Prostate gland (tissue), 2 donors: ENCODE results near the gene CLEC16A. TPM values are rescaled to one million over a fixed set of nuclear protein-coding genes. Genes with fewer than 3 reads are reported as not detected.

ENCODE experiments used
- DNase-seq: peaks from one replicate; pipeline ENCODE4 v3.0.0-alpha.2; 2019; ENCODE audit warnings: low spot score
- H3K27ac ChIP-seq, 2 donors: fragments of 200-600 bp; sonication (generic); 2 replicates each; pipeline ENCODE4 v1.5.1; 2017 to 2019
- H3K27me3 ChIP-seq: fragments of 200-600 bp; sonication (generic); replicated peaks from 2 replicates; pipeline ENCODE4 v1.5.1; 2019; ENCODE audit not compliant: insufficient read depth
- H3K36me3 ChIP-seq, 2 donors: fragments of 200-600 bp; sonication (generic); 1 replicate in 1 of 2; 2 replicates in 1 of 2; pipeline versions ENCODE4 v1.5.1 to v1.8.1; 2017 to 2019
- H3K4me1 ChIP-seq: fragments of 200-600 bp; sonication (generic); replicated peaks from 2 replicates; pipeline ENCODE4 v1.5.1; 2019
- H3K4me3 ChIP-seq, 2 donors: fragments of 200-600 bp; sonication (generic); 2 replicates each; pipeline ENCODE4 v1.5.1; 2017 to 2019
- H3K9me3 ChIP-seq: fragments of 200-600 bp; sonication (generic); 2 replicates; pipeline ENCODE4 v1.5.1; 2017
- CTCF ChIP-seq, 4 experiments: fragments of 200-600 bp in 2 of 4; fragments of 450-650 bp in 2 of 4; sonication (generic) in 2 of 4; IDR thresholded peaks; 1 replicate in 3 of 4; 2 replicates in 1 of 4; pipeline ENCODE4 v1.5.1; 2016 to 2019; ENCODE audit warnings: antibody characterized with exemption in 4 of 4, mild to moderate bottlenecking in 2 of 4, moderate library complexity in 2 of 4
- POLR2A ChIP-seq: fragments of 450-650 bp; IDR thresholded peaks from one replicate; pipeline ENCODE4 v1.6.1; 2016; ENCODE audit warnings: antibody characterized with exemption, mild to moderate bottlenecking
- POLR2AphosphoS5 ChIP-seq: sonication (generic); formaldehyde crosslinking; IDR thresholded peaks from one replicate; pipeline ENCODE4 v1.6.1; 2017; ENCODE audit warnings: antibody characterized with exemption
- WGBS: methylation state at CpG from one replicate; pipeline ENCODE4 v1.1.5; 2018; 5-methylcytosine and 5-hydroxymethylcytosine counted together
- intact Hi-C: fragments of 100-400 bp; cut with DNase I; formaldehyde crosslinking; loops from one replicate; pipeline ENCODE4 v1.14.2; 2022
- total RNA-seq, 2 donors: library from RNA; depleted of rRNA; stranded (reverse); fragments of >200 nt; gene quantifications; one replicate each; pipeline ENCODE4 v1.1.0, GENCODE V29; 2016

The CLEC16A gene
- total RNA-seq, 2 donors from 2014 or later = 26.1 to 52.2 TPM

DNA sequence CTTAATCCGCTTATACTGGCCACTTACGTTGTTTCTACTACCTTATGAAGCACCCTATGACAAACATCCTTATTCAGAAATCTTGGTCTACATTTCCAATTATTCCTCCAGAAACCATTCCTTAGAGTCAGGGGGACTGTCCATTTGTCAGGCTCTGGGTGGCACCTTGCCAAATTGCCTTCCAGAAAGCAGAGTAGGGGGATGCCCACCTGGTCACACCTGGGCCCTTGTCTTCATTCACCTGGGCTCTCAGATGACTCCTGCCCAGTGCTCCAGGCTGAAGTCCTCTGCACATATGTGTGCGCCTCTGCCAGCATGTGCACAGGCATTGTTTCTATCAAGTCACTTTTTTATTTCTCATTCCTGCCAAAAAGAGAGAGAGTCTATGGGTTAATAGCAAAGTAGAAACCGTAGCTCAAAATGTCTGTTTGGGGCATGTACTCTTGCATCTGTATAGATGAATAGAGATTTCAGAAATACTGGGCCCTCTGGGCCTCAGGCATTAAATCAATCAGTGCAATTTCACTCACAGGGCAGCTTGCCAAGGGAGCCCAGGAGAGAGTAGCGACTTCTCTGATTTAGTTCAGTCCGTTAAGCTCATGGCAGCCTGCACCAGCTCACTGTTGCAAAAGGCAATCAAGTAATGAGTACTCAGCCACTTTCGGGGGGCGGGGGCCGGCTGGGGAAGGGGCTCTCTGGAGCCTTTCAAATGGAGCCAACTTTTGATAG is 207.0 kb downstream of the CLEC16A start:
- Histone ChIP-seq H3K4me1 (no peaks in the 10 kb centered on the region), H3K4me3 (no peak overlapping the region), H3K27ac (no peak overlapping the region), H3K27me3 (no peaks in the 10 kb centered on the region), H3K36me3 (no peaks in the 10 kb centered on the region), H3K9me3 (no peaks in the 10 kb centered on the region)
- DNase-seq = no peak
- 83% methylated on average over 9 of the region's 9 CpGs for WGBS
- intact Hi-C loops = no loop called here
- TF ChIP-seq POLR2A = no peak
- no peak for TF ChIP-seq CTCF (IDR thresholded peaks at IDR 0.05)
- TF ChIP-seq POLR2AphosphoS5 = no peak

DNA sequence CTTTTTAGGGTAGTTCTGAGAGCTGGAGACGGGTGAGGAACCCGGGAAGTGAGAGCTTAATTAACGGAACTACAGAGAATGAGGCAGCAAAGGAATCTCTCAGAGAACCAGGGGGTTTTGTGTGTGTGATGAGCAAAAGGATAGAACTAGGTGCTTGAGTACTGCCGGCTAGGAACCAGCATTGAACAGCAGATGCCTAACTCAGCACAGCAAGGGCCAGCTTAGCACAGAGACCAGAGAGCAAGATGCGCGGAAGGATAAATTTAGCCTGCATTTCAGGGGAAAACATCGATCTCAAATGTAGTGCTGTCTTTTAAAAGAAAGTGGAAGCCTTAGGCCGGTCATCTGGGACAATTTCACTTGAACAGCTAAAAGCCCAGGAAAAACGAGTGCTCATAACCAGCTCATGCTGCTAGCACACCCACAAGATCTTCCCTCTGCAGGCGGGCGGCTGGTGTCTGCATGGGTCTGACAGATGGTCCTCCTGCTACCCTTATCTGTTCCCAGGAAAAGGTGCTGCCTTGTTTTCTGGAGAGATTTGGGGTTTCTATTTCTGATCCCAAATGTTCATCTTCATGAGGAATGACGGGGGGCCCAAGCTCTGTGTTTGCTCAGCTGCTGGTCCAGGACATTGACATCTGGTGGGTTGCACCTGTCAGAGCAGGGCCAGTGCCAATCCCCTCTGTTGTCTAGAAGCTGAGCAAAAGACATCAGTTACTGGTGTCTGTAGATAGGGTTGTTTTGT is 207.7 kb downstream of the CLEC16A start:
- WGBS = 93% methylated on average over 12 of the region's 12 CpGs
- Histone ChIP-seq H3K27ac (no peak overlapping the region), H3K27me3 (no peaks in the 10 kb centered on the region), H3K9me3 (no peaks in the 10 kb centered on the region), H3K4me3 (no peak overlapping the region), H3K4me1 (no peaks in the 10 kb centered on the region), H3K36me3 (no peaks in the 10 kb centered on the region)
- intact Hi-C loops = no loop called here
- DNase-seq = no peak
- TF ChIP-seq CTCF (IDR thresholded peaks at IDR 0.05) (no peak), POLR2AphosphoS5 (no peak), POLR2A (no peak)

DNA sequence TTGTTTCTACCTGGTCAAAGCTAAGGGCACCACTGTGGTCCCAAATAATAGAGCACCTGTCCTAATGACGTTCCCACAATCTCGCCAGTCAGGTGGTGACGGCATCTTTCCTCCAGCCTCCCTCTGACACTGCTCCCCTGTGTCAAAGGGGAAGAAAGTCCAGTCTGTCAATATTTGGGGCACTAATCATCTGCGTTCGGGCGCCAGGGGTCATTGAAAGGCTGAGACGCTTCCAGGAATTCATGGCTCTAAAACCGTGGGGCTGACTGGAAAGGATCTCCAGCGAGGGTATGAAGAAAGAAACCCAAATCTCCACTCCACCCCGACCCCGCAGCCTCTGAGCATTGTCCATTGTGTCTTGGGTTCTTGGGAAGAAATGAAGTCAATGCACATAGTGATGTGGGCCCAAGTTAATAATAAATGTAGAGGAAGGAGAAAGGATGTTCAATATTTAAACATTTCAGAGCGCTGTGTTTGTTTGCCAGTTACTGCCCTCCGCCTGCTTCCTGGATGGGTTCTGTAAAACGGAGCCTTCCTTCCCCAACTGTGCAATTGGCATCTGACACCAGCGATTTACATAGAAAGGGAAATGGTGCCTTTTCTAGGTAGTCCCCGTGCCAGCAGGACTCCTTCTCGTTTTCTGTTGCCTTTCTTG is 208.4 kb downstream of the CLEC16A start:
- TF ChIP-seq CTCF (IDR thresholded peaks at IDR 0.05) = no peak
- TF ChIP-seq POLR2AphosphoS5 = no peak
- no peak for TF ChIP-seq POLR2A
- H3K4me1 ChIP-seq = no peaks in the 10 kb centered on the region
- H3K9me3 ChIP-seq = no peaks in the 10 kb centered on the region
- H3K27me3 ChIP-seq = no peaks in the 10 kb centered on the region
- intact Hi-C loops = no loop called here
- 63% methylated on average over 17 of the region's 17 CpGs for WGBS
- no peak overlapping the region for H3K27ac ChIP-seq
- no peak for DNase-seq
- H3K4me3 ChIP-seq = no peak overlapping the region
- H3K36me3 ChIP-seq = no peaks in the 10 kb centered on the region

DNA sequence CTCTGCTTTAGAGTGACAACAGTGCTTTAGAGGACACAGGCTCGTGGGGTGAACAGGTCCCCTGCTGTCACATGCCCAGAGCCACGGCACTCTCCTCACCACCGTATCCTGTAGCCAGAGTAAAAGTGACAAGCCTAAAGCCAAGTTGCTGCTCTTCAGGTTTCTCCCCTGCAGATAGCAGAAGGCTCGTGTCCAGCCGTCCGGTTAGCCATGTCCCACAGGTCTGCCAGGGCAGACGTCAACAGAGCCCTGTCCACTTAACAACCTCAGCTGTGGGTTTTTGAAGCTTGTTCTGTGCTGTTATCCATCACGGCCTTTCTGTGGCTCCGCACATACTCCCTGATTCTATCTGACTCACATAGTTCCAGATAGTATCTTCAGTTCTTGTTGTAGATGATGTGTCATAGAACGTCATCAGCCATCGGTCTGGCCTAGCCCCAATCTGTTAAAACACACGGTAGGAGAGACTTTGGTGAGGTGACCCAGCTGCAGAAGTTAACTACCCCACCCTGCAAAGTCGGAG is 211.0 kb downstream of the CLEC16A start:
- H3K4me3 ChIP-seq = no peak overlapping the region
- no peaks in the 10 kb centered on the region for H3K9me3 ChIP-seq
- no peak overlapping the region for H3K27ac ChIP-seq
- intact Hi-C loops = no loop called here
- WGBS = 54% methylated on average over 13 of the region's 13 CpGs
- no peak for TF ChIP-seq POLR2AphosphoS5
- no peak for TF ChIP-seq CTCF (IDR thresholded peaks at IDR 0.05)
- no peak for TF ChIP-seq POLR2A
- H3K36me3 ChIP-seq = no peaks in the 10 kb centered on the region
- no peak for DNase-seq
- no peaks in the 10 kb centered on the region for H3K27me3 ChIP-seq
- H3K4me1 ChIP-seq = no peaks in the 10 kb centered on the region
